Stimulated activated CD4-positive, alpha-beta T cell treated with anti-CD3 and anti-CD28 coated beads, TNF-alpha, amount 100 ng/mL, for 48 hours (primary cell): ENCODE results near the gene SPINK9.

Experiments used
- DNase-seq, 3 donors: peaks; one replicate each; pipeline ENCODE4 v3.0.0-alpha.2; 2020; ENCODE audit warnings: low read depth in 3 of 3

The SPINK9 gene, protein sequence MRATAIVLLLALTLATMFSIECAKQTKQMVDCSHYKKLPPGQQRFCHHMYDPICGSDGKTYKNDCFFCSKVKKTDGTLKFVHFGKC

DNA sequence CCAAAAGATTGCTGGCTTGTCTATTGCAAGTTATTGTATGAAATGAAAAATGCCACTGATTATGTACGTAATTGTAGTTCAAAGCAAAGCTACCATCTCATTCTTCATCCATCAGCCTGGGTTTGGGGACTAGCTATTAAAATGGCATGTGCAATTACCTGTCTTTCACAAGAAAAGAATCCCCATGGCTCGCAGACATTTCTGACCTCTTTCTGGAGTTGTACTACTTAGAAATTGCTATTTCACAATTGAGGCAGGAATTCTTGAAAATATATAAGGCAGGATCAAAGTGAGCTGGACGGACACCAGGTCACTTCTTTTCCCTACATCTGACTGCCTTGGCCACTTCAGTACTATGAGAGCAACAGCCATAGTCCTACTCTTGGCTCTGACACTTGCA lies at the start of gene SPINK9:
TSS of gene SPINK9 (plus strand) at position 301 of the 400 bp plus-strand sequence. CDS start at position 356, 55 bp downstream.
- no peak for DNase-seq

DNA sequence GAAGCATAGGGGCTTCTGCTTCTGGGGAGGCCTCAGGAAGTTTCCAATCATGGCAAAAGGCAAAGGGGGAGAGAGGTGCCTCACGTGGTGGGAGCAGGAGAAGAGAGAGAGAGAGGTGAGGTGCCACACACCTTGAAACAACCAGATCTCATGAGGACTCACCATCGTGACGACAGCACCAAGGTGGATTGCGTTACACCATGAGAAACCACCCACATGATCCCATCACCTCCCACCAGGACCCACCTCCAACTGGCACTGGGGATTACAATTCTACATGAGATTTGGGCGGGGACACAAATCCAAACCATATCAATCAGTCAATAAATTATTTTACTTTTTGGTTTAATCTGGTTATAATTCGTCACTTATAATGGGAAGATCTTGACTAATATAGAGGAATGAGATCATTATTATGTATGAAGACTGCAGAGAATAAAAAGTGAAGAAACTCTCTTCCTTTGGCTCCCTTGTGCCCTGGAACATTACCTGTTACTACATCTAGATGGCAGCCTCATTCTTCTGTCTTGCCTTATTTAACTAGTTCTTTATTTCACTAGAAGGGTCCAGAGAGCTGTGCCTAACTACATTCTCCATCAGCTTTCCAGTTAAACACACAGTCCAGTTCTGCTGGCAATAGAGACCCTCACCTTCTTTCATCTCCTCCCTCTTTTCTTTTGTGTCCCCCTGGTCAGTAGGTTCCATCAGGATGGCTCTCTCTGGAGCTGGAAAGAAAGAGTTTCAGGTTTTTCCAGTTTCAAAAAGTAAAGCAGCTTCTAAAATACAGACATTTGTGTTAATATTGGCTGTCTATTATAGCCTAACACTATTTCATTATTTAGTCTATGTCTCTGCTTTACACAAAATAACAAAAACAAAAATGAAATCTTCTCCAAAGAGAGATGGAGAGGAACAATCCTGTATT lies 44.8 kb upstream of the SPINK9 start:
- DNase-seq = no peak

DNA sequence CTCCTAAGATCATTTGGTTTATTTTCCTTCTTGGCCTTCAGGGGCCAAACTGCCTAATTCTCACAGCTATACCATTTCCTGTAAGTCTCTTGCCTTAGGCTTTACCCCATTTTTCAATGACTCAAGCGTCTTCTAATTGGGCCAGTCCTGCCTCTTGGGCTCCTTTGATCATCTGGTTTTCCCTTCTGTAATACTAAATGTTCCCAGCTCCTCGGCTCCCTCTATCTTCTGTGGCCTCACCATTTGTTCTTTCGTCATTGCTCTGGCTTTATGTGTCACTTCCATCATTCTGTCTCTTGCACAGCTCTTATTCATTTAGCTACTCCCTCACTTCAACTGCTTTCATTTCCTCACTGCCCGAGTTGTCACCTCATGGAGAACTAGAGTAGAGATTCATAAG lies 37.6 kb upstream of the SPINK9 start:
- DNase-seq = no peak

DNA sequence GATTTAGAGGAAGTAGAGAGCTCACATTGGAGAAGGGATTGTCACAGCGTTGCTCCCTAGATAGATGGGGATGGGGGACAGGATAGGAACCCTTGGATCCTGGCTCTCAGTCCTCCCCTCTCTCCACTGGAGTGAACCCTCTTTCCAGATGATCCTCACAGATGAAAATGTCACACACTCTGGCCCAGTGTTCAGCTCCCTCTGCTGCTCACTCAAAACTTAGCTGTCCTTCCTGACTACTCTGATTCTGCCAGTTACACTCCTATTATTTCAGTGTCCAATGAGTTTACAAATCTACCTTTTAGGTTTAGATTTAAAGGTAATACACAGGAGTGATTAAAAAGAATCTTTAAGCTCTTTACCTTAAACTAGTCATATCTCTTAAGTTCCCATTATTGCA lies 28.9 kb upstream of the SPINK9 start:
- no peak for DNase-seq

DNA sequence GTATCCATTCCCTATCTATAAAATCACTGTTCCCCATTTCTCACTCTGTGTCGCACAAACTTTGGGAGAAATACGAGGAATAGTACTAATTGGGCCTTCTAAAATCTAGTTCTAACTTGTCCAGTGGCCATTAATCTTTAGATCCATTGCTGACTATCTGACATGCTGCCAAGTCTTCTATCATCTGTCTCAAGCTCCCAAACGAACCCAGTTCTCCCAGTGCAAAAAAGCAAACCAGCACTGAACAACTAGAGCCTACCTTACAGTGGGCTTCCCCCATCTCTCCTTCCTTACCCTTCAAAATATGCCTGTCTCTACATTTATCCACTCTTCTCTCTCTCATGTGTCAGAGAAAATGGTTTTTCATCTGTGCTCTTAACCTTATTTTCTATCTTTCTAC lies 26.3 kb upstream of the SPINK9 start:
- DNase-seq = no peak

DNA sequence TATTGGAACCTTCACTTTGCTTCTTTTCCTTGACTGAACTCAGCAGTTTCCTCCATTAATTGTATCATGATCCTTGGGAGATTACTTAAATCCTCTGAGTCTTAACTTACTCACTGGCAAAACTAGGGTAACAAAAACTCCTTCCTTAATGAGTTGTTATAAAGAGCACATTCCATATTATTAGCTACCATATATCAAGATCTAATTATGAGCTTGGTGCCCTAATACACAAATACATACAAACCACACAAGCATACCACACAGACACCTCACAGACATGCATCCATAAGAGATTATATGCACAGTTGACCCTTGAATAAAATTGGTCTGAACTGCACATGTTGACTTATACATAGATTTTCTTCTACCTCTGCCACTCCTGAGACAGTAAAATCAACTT lies 25.6 kb upstream of the SPINK9 start:
- DNase-seq = no peak

DNA sequence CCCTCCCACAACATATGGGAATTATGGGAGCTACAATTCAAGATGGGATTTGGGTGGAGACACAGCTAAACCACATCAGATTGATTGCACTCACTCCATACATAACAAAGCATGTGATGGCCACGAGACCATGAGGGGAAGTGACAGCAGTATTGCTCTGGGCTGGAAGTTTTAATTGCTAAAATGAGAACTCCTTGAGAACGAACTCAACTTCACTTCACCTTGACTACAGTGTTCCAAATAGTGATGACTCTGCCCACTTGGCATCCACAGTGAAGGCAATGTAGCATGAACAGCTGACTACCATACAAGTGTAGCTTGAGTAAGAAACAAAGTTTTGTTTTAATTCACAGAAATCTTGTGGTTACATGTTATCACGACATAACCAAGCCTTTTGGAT lies 23.9 kb upstream of the SPINK9 start:
- no peak for DNase-seq

DNA sequence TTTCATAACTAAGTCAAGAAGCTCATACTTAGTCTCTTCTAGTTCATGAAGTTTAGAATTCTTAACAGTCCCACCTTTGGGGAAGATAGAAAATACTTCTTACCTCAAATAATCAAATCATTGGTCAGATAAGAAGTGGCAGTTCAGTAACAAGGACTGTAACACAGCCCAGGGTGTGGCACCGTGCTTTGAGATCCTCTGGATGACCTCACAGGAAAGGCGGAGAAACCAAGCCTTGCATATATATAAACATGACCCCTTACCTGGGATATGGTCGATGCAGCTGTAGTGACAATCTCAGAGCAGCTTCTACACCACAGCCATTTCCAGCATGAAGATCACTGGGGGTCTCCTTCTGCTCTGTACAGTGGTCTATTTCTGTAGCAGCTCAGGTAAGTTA lies 23.2 kb upstream of the SPINK9 start, which contains the start of gene SPINK7:
TSS of gene SPINK7 (plus strand) at position 271 of the 400 bp plus-strand sequence. CDS start at position 332, 61 bp downstream.
- no peak for DNase-seq

DNA sequence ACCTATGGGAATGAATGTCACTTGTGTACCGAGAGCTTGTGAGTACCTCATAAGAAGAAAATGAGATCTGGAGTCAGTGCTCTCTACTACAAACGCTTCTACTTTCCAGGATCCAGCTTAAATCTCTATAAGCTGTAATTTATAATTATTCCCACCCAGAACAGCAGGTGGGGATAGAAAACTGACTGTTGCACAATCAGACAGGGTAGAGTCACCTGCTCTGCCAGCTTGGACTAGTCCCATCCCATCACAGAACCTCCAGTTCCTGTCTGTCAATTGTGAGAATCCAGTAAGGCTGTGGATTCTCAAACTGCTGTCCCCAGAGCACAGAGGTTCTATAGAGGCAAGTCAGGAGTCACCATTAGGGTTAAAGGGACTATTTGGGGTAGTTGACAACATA lies 21.2 kb upstream of the SPINK9 start:
- no peak for DNase-seq

DNA sequence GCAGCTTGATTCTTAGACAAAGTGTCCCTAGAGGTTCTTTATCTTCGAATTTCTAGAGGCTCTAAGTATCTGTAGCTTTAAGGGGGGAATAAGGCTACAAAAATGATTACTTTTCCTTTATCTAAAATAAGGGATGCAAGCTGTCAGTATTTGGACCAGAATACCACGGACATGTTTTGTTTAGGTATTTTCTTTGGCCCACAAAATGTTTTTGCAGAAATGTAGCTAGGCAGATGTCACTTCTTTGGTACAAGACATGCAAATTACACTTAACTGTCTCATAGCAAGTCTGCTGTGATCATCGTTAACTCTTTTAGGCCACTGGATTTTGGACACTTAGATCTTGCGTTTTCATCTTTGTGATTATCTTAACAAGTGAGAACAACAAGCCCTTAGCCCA lies 20.6 kb upstream of the SPINK9 start:
- no peak for DNase-seq

DNA sequence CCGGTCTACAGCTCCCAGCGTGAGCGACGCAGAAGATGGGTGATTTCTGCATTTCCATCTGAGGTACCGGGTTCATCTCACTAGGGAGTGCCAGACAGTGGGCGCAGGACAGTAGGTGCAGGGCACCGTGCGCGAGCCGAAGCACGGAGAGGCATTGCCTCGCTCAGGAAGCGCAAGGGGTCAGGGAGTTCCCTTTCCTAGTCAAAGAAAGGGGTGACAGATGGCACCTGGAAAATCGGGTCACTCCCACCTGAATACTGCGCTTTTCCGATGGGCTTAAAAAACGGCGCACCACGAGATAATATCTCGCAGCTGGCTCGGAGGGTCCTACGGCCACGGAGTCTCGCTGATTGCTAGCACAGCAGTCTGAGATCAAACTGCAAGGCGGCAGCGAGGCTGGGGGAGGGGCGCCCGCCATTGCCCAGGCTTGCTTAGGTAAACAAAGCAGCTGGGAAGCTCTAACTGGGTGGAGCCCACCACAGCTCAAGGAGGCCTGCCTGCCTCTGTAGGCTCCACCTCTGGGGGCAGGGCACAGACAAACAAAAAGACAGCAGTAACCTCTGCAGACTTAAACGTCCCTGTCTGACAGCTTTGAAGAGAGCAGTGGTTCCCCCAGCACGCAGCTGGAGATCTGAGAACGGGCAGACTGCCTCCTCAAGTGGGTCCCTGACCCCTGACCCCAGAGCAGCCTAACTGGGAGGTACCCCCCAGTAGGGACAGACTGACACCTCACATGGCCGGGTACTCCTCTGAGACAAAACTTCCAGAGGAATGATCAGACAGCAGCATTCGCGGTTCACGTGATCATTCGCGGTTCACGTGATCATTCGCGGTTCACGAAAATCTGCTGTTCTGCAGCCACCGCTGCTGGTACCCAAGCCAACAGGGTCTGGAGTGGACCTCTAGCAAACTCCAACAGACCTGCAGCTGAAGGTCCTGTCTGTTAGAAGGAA lies 15.1 kb upstream of the SPINK9 start:
- peak in 1 of 3 donors; percentile 2 for DNase-seq

DNA sequence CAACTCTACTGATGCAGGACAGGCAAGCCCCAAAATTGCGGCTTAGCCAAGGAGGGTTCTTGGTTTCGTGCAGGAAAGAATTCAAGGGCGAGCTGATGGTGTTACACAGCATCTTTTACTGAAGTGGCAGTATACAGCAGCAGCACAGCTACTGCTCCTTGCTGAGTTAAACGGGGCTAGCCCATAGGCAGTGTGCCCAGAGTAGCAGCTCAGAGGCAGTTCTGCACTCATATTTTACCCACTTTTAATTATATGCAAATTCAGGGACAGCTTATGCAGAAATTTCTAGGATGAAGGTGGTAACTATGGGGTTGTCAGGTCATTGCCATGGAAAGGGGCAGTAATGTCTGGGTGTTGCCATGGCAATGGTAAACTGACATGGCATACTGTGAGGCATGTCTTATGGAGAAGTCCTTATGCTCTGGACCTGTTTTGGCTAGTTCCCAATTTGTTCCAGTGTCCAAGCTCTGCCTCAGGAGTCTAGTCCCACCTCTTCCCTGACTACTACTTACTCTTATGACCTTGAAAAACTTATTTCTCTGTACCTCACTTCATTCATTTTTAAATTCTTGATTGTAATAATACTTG lies 2.0 kb upstream of the SPINK9 start:
- DNase-seq = no peak

DNA sequence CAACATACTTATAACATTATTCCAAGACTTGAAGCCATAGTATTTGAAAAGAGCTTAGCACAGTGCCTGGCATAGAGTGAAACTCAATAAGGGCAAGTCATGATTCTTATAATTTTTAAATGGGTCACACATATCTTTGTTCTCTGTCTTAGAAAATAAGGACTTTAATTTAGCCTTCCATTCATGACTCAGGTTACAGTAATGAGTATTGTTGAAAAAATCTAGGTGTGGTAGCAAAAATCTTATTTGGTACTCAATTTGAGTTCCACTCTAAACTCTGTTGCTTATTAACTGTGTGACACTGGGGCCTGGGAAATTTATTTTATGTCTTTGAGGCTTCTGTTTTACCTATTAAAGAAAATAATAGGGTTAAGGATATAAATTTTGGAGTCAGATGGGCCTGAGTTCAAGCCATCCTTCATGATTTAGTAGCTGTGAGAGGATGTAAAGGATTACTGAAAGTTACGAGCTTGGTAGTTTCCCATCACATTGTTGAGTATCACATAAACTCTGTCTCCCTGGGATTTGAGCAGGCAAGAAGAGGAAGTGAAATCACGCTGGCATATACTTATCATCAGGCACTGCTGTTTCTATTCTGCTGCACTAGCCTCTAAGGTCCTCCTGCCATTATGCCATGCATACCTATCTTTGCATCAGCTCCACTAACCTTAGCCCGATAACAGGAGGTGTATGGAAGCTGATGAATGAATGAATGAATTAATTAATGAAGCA lies 1.5 kb downstream of the SPINK9 start:
- DNase-seq = no peak

DNA sequence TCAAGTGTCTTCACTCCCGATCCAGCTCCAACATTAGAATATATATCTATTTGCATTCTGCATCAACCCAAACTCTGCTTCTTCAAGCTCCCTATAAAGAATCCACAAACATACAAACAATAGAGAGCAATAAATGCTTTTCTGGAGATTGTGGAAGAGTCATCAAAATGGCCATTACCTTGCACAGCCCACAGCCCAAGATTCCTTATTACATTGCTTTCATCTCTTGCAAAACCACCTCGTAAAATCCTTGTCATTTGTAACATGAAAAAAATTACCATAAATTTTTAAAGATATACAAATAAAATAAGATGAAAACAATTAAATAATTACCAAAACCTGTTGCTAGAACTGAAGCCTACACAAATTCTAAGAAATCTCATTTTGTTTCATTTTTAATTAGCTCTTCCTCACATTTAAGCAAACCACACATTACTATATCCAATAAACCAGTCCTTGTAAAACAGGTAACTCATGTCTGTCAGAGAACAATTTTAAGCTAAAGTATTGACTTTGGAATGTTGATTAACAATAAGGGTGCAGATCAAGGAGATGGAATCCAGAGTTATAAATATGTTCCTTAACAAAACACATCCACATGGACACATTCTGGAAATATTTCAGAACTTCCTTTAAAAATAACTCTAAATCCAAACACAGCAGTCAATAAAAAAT lies 7.1 kb downstream of the SPINK9 start:
- DNase-seq = no peak

DNA sequence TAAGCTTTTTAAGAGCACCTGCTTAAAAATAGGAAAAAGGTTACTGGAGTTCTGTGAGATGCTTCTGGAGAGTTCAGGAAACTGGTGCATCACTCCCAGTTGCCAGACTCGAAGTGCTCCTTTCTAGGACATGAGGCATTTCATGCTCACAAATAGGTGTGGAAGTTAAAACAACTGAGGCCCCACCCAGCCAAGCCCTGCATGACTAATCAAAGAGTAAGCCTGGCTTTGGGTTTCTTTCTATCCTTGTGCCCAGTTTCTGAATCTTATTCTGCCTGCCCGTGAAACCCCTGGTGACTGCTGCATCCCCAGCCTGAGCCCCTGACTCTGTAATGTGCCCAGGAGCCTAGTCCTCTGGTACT lies 7.7 kb downstream of the SPINK9 start:
- DNase-seq = no peak

DNA sequence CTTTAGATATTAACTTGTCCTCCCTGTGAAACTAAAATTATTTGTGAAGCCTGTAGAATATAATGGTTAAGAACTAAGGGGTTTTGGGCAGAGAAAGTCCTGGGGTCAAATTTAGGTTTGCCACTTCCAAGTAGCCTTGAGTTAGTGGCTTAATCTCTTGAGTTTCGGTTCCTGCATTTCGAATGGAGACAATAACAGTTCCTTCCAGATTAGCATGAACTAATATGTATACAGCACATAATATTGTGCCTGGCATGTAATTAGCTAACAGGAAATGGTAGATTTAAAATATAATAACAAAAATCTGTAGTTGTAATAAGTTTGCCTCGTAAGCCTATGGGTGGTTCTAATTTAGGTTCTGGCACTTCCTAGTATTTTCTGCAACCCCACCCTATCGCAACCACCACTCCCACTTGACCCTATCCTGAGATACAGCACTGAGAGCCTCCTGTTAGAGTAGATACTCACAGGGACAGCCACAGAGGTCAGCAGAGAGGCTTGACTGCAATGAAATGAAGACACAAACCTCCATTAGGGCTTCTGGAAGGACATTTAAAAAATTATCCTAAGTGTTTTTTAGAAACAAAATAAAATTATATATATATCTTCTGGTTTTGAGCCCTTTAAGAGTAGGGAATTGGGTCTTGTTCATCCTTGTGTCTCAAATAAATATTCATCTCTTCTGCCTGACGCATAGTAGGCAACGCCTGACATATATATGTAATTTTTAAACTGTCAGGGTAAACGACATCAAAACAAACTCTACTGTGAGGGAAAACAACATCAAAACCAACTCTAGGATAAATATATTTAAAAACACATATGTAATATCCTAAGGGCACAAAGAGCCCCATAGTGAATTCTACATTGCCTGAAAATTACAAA lies 8.5 kb downstream of the SPINK9 start:
- DNase-seq = no peak

DNA sequence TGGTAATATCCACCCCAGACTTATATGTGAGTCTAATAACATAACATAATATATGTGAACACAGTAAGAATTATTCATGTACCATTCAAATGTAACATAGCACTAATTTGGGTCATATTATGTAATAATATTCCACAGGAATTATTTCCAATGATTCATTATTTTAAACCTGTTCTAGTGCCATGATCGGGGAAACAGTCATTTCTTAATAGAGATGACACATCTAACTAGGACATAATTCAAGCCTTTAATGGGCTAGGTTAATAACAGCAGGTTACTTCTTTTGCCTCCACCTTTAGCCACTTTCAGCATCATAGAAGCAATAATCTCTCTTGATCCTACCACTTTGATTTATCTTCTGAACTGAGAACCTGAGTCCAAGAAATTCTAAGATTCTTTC lies 12.3 kb downstream of the SPINK9 start:
- DNase-seq = no peak

DNA sequence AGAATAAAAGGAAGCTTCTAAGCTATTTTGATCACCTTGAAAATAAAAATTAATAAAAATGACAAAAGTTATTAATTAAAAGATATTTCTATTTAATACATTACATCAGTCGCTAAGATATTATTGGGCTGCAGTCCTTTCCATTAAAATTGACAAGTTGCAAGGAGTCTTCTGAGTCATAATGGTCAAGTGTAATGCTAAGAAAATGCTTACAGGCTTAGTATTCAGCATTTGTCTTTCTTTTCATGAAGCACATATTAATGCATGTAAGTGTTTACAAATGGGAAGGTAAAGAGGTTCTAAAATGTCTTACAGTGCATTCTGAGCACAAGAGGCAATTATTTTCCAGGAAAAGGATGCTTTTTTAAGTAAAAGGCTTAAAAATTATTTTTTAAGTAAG lies 17.3 kb downstream of the SPINK9 start:
- no peak for DNase-seq

DNA sequence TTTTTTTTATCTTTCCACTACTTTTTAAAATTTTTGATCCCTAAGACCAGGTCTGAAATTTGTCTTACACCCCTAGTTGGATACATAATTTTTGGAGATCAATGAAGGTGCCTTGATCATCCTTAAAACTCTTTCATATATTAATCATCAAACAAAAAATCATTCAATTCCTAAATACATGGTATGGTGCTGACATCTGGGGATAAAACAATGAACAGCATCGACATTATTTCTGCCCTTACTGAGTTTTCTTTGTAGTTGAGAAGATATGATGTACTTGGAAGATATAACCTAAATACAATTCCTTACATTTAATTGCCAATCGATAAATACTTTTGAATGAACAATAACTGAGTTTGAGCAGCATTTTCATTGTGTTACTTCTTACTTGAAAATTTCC lies 18.3 kb downstream of the SPINK9 start:
- DNase-seq = no peak

DNA sequence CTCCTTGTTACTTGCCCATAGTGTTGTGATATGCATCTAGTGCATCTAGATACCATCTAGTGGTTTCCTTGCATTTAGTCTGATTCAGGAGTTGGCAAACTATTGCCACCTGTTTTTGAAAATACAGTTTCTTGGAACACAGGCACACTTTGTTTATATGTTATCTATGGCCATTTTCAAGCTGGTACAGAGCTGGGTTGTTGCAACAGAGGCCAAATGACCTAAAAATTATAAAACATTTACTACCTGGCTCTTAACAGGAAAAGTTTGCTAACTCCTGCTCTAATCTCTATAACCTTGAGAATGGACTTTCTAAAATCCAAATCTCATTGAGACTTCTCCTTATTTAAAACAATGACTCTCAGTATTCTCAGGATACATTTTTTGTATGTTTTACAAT lies 29.0 kb downstream of the SPINK9 start:
- DNase-seq = no peak
